T-helper 17 cell (primary cell): Measurements from ENCODE around the gene KIRREL1. TPM values are rescaled to one million over a fixed set of nuclear protein-coding genes. Genes with fewer than 3 reads are reported as not detected.
A peak's percentile ranks its signal among the peaks of the same experiment; 100 is the strongest.

Experiments used
- ATAC-seq: fragments of 150-1000 bp; cut with Tn5 transposase; 2 replicates; pipeline ENCODE4 v1.10.0; 2021; ENCODE audit warnings: mild to moderate bottlenecking, moderate library complexity
- DNase-seq, 3 donors: peaks; one replicate each; pipeline versions ENCODE4 v3.0.0 to v3.0.0-alpha.2; 2020 to 2021
- H3K9me3 ChIP-seq: one replicate; pipeline ENCODE4 v1.7.0; 2013; ENCODE audit warnings: low read length, mild to moderate bottlenecking; ENCODE audit not compliant: control insufficient read depth, poor library complexity, severe bottlenecking
- H3K27ac Mint-ChIP-seq: one replicate; pipeline ENCODE4 v1.8.0; 2022; ENCODE audit warnings: mild to moderate bottlenecking, moderate library complexity, mixed read lengths
- H3K27me3 Mint-ChIP-seq: one replicate; pipeline ENCODE4 v1.8.0; 2022; ENCODE audit warnings: mixed read lengths
- H3K36me3 Mint-ChIP-seq: one replicate; pipeline ENCODE4 v1.8.0; 2022; ENCODE audit warnings: low read depth, mixed read lengths
- H3K4me1 Mint-ChIP-seq: one replicate; pipeline ENCODE4 v1.8.0; 2022; ENCODE audit warnings: mild to moderate bottlenecking, mixed read lengths
- H3K4me3 Mint-ChIP-seq: one replicate; pipeline ENCODE4 v1.8.0; 2022; ENCODE audit warnings: mild to moderate bottlenecking, moderate library complexity, mixed read lengths
- total RNA-seq, 4 donors: library from RNA in 2 of 4; stranded (reverse) in 2 of 4; gene quantifications; one replicate each; pipeline ENCODE4 v1.2.3 and lab custom pipeline; 2022 to 2026

Gene KIRREL1
- total RNA-seq (not detected), total RNA-seq (lab: John Stamatoyannopoulos, UW) (0 to 0.58 reads per million in 2 donors)

DNA sequence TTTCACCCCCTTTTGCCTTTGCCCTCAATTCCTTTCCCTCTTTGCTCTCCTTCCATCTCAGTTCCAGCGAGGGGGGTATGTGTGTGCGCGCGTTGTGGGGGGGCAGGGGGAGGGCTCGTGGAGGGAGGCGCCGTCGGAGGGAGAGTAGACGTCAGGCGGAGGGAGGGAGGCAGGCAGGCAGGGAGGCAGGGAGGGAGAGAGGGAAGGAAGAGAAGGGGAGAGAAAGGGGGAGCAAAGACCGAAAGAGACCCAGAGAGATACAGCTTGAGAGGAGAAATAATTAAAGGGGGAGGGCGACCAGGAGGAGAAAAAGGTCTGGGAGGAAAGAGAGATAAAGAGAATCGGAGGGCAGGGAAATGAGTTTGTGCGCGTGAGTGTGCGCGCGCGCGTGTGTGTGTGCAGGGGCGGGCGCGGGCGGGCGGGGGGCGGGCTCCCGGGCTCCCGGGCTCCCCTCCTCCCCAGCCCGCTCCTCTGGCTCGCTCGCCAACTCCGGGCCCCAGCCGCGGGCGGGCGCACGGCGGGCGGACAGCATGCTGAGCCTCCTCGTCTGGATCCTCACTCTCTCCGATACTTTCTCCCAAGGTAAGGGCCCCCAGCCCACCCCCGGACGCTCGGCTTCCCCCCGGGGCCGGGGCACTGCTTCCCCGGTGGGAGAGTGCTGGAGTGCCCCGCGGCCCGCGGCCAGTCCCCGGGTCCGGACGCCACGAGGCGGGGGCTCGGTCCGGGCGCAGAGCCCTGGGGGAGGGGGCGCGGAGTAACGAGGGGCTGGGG lies at the start of gene KIRREL1:
Gene KIRREL1, plus strand, starts transcription at position 499 of the 771 bp plus-strand sequence. Its CDS starts 32 bp downstream, at position 531.
- Mint-ChIP-seq H3K36me3 (peaks cover 9% of the 10 kb centered on the region), H3K4me1 (peaks cover 13% of the 10 kb centered on the region), H3K27ac (no peak within 1 kb of the TSS), H3K4me3 (peak within 1 kb of the TSS; percentile 74), H3K27me3 (peaks cover 71% of the 10 kb centered on the region)
- no peak for ATAC-seq
- H3K9me3 ChIP-seq = no peaks in the 10 kb centered on the region
- DNase-seq = no peak

- H3K4me3 Mint-ChIP-seq = no peak overlapping the region
- H3K27me3 Mint-ChIP-seq = peaks cover 23% of the 10 kb centered on the region
- H3K9me3 ChIP-seq = no peaks in the 10 kb centered on the region
- no peak overlapping the region for H3K27ac Mint-ChIP-seq
- H3K36me3 Mint-ChIP-seq = peaks cover 2% of the 10 kb centered on the region
- DNase-seq (no peak), ATAC-seq (no peak)
- peaks cover 3% of the 10 kb centered on the region for H3K4me1 Mint-ChIP-seq
These were observed 48.7 kb upstream of the KIRREL1 start for GRCh38 chr1:157944663-157945280.

DNA sequence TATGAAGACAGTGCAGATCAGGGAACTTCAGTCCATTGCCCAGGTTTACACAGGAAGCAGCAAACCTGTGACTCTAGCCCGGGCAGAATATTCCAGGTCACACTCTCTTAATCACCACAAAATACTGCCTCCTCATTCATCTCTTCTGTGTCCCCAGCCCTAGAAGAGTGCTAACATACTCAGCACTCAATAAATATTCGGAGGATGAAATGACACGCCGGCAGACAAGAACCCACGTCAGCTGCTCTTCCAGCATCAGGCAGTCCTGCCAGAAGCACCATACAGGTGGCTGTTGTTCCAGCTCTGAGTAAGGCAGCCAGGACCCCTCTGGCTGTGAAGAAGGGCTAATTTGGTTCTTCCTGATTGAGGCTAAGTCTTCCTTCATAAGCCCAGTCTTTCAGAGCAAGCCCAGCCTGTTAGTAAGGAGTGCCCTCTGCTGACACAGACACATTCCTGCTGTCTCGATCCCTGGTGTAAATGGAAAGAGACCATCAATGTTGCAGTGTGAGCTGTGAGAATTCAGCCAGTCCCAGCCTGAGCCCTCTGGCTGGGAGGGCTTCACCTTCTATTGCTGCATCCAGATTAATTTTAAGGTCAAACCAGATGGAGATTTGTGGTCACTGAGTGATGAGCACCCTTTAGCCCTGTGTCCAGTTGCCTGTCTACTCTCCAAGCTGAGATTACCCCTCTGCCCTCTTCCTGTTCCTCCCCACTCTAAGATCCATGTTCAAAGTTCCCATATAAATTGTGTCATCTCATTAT lies 45.0 kb upstream of the KIRREL1 start:
- H3K4me3 Mint-ChIP-seq = no peak overlapping the region
- H3K36me3 Mint-ChIP-seq = no peaks in the 10 kb centered on the region
- DNase-seq (no peak), ATAC-seq (no peak)
- no peak overlapping the region for H3K27ac Mint-ChIP-seq
- peaks cover 38% of the 10 kb centered on the region for H3K27me3 Mint-ChIP-seq
- no peaks in the 10 kb centered on the region for H3K9me3 ChIP-seq
- peaks cover 3% of the 10 kb centered on the region for H3K4me1 Mint-ChIP-seq

DNA sequence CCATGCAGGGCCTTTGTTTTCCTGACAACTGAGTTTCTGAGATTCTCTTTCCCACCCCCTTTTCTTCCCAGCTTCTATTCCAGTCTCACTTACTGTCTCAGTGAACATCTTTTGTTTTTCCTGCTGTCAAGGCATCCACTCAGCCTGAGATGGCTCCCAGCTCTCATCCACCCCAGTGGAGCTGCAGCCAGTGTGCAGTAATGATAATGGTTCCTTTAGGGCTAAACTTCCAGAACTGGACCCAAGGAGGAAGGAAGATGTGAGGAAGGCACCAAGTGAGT lies 44.4 kb upstream of the KIRREL1 start:
- DNase-seq (no peak), ATAC-seq (no peak)

DNA sequence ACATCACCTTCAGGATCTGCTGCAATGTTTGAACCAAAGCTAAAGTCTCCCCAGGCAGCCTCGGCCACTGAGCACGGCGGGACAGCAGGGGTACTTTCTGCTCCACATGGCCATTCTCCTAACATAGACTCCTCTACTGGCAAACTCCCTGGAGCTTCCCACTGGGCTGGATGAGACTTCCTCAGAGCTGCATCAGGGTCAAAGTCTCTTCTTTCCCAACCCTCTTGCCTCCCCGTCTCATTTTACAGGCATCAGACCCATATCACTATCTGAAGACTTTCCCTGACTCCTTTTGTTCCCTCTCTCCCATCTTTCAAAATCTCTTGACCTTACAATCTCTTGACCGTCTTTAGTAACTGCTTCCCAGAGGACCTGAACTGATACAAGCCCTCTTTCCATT lies 42.2 kb upstream of the KIRREL1 start:
- ATAC-seq (no peak), DNase-seq (no peak)
- H3K27me3 Mint-ChIP-seq = peaks cover 40% of the 10 kb centered on the region
- no peaks in the 10 kb centered on the region for H3K36me3 Mint-ChIP-seq
- no peak overlapping the region for H3K4me3 Mint-ChIP-seq
- H3K9me3 ChIP-seq = no peaks in the 10 kb centered on the region
- no peak overlapping the region for H3K27ac Mint-ChIP-seq
- no peaks in the 10 kb centered on the region for H3K4me1 Mint-ChIP-seq

More for the DNA sequence above, 44.4 kb upstream of the KIRREL1 start:
- Mint-ChIP-seq H3K4me3 (no peak overlapping the region), H3K4me1 (peaks cover 3% of the 10 kb centered on the region), H3K27me3 (peaks cover 38% of the 10 kb centered on the region), H3K36me3 (no peaks in the 10 kb centered on the region), H3K27ac (no peak overlapping the region)
- H3K9me3 ChIP-seq = no peaks in the 10 kb centered on the region

- H3K9me3 ChIP-seq = no peaks in the 10 kb centered on the region
- no peak overlapping the region for H3K4me3 Mint-ChIP-seq
- H3K27ac Mint-ChIP-seq = no peak overlapping the region
- no peaks in the 10 kb centered on the region for H3K4me1 Mint-ChIP-seq
- DNase-seq = no peak
- peaks cover 40% of the 10 kb centered on the region for H3K27me3 Mint-ChIP-seq
- no peaks in the 10 kb centered on the region for H3K36me3 Mint-ChIP-seq
- no peak for ATAC-seq
These were observed 40.8 kb upstream of the KIRREL1 start for GRCh38 chr1:157952601-157953000.

DNA sequence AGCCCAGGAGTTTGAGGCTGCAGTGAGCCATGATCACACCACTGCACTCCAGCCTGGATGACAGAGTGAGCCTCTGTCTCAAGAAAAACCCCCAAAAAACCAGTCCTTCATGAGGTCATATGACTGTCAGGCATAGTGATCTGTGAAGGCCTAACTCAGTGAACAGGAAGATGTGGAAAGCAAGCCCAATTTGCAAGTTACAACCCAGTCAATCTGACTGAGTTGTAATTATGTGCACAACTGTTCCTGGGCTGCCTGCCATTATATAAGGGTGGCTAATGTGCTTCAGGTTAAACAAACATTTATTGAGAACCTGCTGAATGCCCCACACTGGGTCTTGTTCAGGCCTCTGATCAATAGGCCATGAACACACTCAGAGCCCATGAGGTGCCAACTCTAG lies 38.2 kb upstream of the KIRREL1 start:
- DNase-seq = no peak

GRCh38 chr1:157955857-157956256 lies 37.6 kb upstream of the KIRREL1 start:
- Mint-ChIP-seq H3K27me3 (peaks cover 50% of the 10 kb centered on the region), H3K4me1 (no peaks in the 10 kb centered on the region), H3K36me3 (no peaks in the 10 kb centered on the region), H3K4me3 (no peak overlapping the region), H3K27ac (no peak overlapping the region)
- no peaks in the 10 kb centered on the region for H3K9me3 ChIP-seq
- DNase-seq (no peak), ATAC-seq (no peak)

More for the DNA sequence above, 38.2 kb upstream of the KIRREL1 start:
- H3K27ac Mint-ChIP-seq = no peak overlapping the region
- H3K36me3 Mint-ChIP-seq = no peaks in the 10 kb centered on the region
- no peak overlapping the region for H3K4me3 Mint-ChIP-seq
- peaks cover 50% of the 10 kb centered on the region for H3K27me3 Mint-ChIP-seq
- no peak for ATAC-seq
- no peaks in the 10 kb centered on the region for H3K9me3 ChIP-seq
- H3K4me1 Mint-ChIP-seq = no peaks in the 10 kb centered on the region

GRCh38 chr1:157956732-157957131 lies 36.7 kb upstream of the KIRREL1 start:
- Mint-ChIP-seq H3K27me3 (peaks cover 53% of the 10 kb centered on the region), H3K4me3 (no peak overlapping the region), H3K36me3 (no peaks in the 10 kb centered on the region), H3K27ac (no peak overlapping the region), H3K4me1 (no peaks in the 10 kb centered on the region)
- no peak for ATAC-seq
- H3K9me3 ChIP-seq = no peaks in the 10 kb centered on the region
- no peak for DNase-seq

- no peak for DNase-seq
- ATAC-seq = no peak
- H3K4me1 Mint-ChIP-seq = peaks cover 2% of the 10 kb centered on the region
- no peaks in the 10 kb centered on the region for H3K36me3 Mint-ChIP-seq
- no peak overlapping the region for H3K4me3 Mint-ChIP-seq
- H3K9me3 ChIP-seq = no peaks in the 10 kb centered on the region
- no peak overlapping the region for H3K27ac Mint-ChIP-seq
- peaks cover 60% of the 10 kb centered on the region for H3K27me3 Mint-ChIP-seq
These were observed 35.2 kb upstream of the KIRREL1 start for GRCh38 chr1:157958263-157958662.

DNA sequence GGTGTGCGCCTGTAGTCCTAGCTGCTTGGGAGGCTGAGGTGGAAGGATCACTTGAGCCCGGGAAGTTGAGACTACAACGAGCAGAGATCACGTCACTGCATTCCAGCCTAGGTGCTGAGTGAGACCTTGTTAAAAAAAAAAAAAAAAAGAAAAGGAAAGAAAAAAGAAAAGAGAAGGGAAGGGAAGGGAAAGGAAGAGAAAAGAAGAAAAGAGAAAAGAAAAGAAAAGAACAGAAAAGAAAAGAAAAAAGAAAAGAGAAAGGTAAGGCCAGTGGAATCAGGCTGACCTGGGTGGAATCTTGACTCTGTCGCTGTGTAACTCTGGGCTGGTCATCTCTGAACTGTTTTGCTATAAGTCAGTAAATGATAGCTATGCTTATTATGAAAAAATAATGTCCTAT lies 33.7 kb upstream of the KIRREL1 start:
- H3K9me3 ChIP-seq = no peaks in the 10 kb centered on the region
- Mint-ChIP-seq H3K4me1 (peaks cover 2% of the 10 kb centered on the region), H3K27me3 (peaks cover 61% of the 10 kb centered on the region), H3K4me3 (no peak overlapping the region), H3K36me3 (no peaks in the 10 kb centered on the region), H3K27ac (no peak overlapping the region)
- ATAC-seq = no peak
- no peak for DNase-seq

DNA sequence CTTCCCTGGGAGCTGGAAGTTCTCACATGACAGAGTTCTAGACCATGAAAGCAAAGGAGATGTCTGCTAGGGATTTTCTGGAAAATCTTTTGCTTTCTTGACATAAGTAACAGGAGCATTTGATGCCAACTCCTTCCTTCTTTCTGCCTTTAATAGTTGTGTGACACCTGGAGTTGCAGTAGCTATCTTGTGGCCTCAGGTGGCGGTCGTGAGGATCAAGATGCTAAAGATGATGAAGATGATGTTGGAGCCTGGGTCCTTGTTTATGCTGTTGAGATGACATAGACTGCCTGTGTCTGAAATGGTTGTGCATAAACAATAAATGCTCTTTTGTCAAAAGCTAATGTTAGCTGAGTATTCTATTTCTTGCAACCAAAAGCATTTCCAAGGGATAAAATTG lies 32.7 kb upstream of the KIRREL1 start:
- Mint-ChIP-seq H3K27me3 (peaks cover 64% of the 10 kb centered on the region), H3K4me1 (peaks cover 2% of the 10 kb centered on the region), H3K27ac (no peak overlapping the region), H3K4me3 (no peak overlapping the region), H3K36me3 (no peaks in the 10 kb centered on the region)
- ATAC-seq (no peak), DNase-seq (no peak)
- H3K9me3 ChIP-seq = no peaks in the 10 kb centered on the region
